PC-9 (cell line): ENCODE results near the gene GOLGA6D.

Source experiments
- CTCF ChIP-seq: fragments of 200-600 bp; sonication (generic); conservative IDR thresholded peaks from 2 replicates; pipeline ENCODE4 v1.6.1; 2017; ENCODE audit warnings: mixed run types, antibody characterized with exemption, mild to moderate bottlenecking, moderate library complexity
- EZH2 ChIP-seq: fragments of 200-600 bp; sonication (generic); IDR thresholded peaks from 2 replicates; pipeline ENCODE4 v1.8.0; 2017; ENCODE audit warnings: antibody characterized with exemption, low read depth

- TF ChIP-seq CTCF = no peak
- TF ChIP-seq EZH2 = no peak
These were observed 45.2 kb upstream of the GOLGA6D start for GRCh38 chr15:75237316-75237982.
